CD14-positive monocyte (primary cell): ENCODE measurements around the gene ANK2. TPM values are rescaled to one million over a fixed set of nuclear protein-coding genes. Genes with fewer than 3 reads are reported as not detected.

Source experiments
- DNase-seq, 3 donors: peaks; one replicate each; pipeline ENCODE4 v3.0.0-alpha.2; 2011 to 2022
- H2AFZ ChIP-seq: 2 replicates; pipeline ENCODE4 v1.6.0; 2012; ENCODE audit warnings: mild to moderate bottlenecking, low read depth, low read length, inconsistent platforms; ENCODE audit not compliant: insufficient read depth, poor library complexity, severe bottlenecking
- H3K27ac ChIP-seq, 2 donors: 1 replicate in 1 of 2; 2 replicates in 1 of 2; pipeline ENCODE4 v1.5.1; 2012 to 2013; ENCODE audit warnings: low read length in 2 of 2, control low read depth in 1 of 2, inconsistent platforms in 1 of 2, low read depth in 1 of 2, mild to moderate bottlenecking in 1 of 2
- H3K27me3 ChIP-seq, 2 donors: one replicate each; pipeline versions ENCODE4 v1.6.0 to v1.6.1; 2011 to 2013; ENCODE audit warnings: low read length in 2 of 2; ENCODE audit not compliant: control insufficient read depth in 2 of 2, insufficient read depth in 2 of 2
- H3K36me3 ChIP-seq, 2 donors: replicated peaks in 1 of 2; 1 replicate in 1 of 2; 2 replicates in 1 of 2; pipeline versions ENCODE4 v1.5.1 to v1.6.1; 2012 to 2013; ENCODE audit warnings: low read length in 2 of 2, control low read depth in 1 of 2, inconsistent platforms in 1 of 2, mild to moderate bottlenecking in 1 of 2; ENCODE audit not compliant: insufficient read depth in 2 of 2, control insufficient read depth in 1 of 2
- H3K4me1 ChIP-seq, 2 donors: 1 replicate in 1 of 2; 2 replicates in 1 of 2; pipeline versions ENCODE4 v1.5.1 to v1.6.1; 2012 to 2013; ENCODE audit warnings: low read length in 2 of 2, control low read depth in 1 of 2, inconsistent platforms in 1 of 2, mild to moderate bottlenecking in 1 of 2, moderate library complexity in 1 of 2; ENCODE audit not compliant: insufficient read depth in 2 of 2, control insufficient read depth in 1 of 2
- H3K4me2 ChIP-seq: replicated peaks from 2 replicates; pipeline ENCODE3; 2012; ENCODE audit warnings: low read length, moderate library complexity, mild to moderate bottlenecking; ENCODE audit not compliant: poor library complexity, severe bottlenecking; ENCODE audit errors: extremely low read depth
- H3K4me3 ChIP-seq, 3 experiments: fragments of 200-600 bp in 1 of 3; sonication (generic) in 1 of 3; replicated peaks in 1 of 3; 1 replicate in 2 of 3; 2 replicates in 1 of 3; pipeline ENCODE4 v1.5.1; 2011 to 2013; ENCODE audit warnings: low read length in 3 of 3, mild to moderate bottlenecking in 3 of 3, control low read depth in 2 of 3, low read depth in 2 of 3, inconsistent platforms in 1 of 3, moderate library complexity in 1 of 3
- H3K79me2 ChIP-seq: 2 replicates; pipeline ENCODE4 v1.6.0; 2012; ENCODE audit warnings: mild to moderate bottlenecking, control low read depth, inconsistent platforms, low read length, moderate library complexity; ENCODE audit not compliant: insufficient read depth
- H3K9ac ChIP-seq: 2 replicates; pipeline ENCODE4 v1.6.0; 2017; ENCODE audit warnings: low read length, mild to moderate bottlenecking; ENCODE audit not compliant: insufficient read depth, poor library complexity, severe bottlenecking
- H3K9me3 ChIP-seq, 2 donors: replicated peaks in 1 of 2; 1 replicate in 1 of 2; 2 replicates in 1 of 2; pipeline versions ENCODE4 v1.5.1 to v1.6.1; 2012 to 2013; ENCODE audit warnings: low read length in 2 of 2, control low read depth in 1 of 2; ENCODE audit not compliant: control insufficient read depth in 1 of 2, insufficient read depth in 1 of 2
- H4K20me1 ChIP-seq: 2 replicates; pipeline ENCODE4 v1.6.0; 2012; ENCODE audit warnings: mild to moderate bottlenecking, low read length, control low read depth, moderate library complexity; ENCODE audit not compliant: insufficient read depth
- H3K27ac Mint-ChIP-seq, 7 donors: one replicate each; pipeline ENCODE4 v1.8.0; 2020; ENCODE audit warnings: mild to moderate bottlenecking in 7 of 7, mixed read lengths in 7 of 7, moderate library complexity in 6 of 7, inconsistent platforms in 2 of 7
- H3K27me3 Mint-ChIP-seq, 3 donors: one replicate each; pipeline ENCODE4 v1.8.0; 2021 to 2022; ENCODE audit warnings: low read depth in 3 of 3, mild to moderate bottlenecking in 3 of 3, mixed read lengths in 3 of 3, moderate library complexity in 3 of 3, inconsistent platforms in 1 of 3
- H3K36me3 Mint-ChIP-seq, 2 donors: one replicate each; pipeline ENCODE4 v1.8.0; 2020; ENCODE audit warnings: mixed read lengths in 2 of 2, inconsistent platforms in 1 of 2, mild to moderate bottlenecking in 1 of 2
- H3K4me1 Mint-ChIP-seq: one replicate; pipeline ENCODE4 v1.8.0; 2020; ENCODE audit warnings: mild to moderate bottlenecking, mixed read lengths
- H3K4me3 Mint-ChIP-seq, 2 donors: one replicate each; pipeline ENCODE4 v1.8.0; 2020; ENCODE audit warnings: mild to moderate bottlenecking in 2 of 2, mixed read lengths in 2 of 2, moderate library complexity in 1 of 2
- H3K9me3 Mint-ChIP-seq, 7 donors: one replicate each; pipeline ENCODE4 v1.8.0; 2020 to 2022; ENCODE audit warnings: mixed read lengths in 7 of 7, mild to moderate bottlenecking in 6 of 7, moderate library complexity in 6 of 7, inconsistent platforms in 2 of 7
- CTCF ChIP-seq: fragments of 200-600 bp; IDR thresholded peaks from one replicate; pipeline ENCODE4 v1.8.0; 2022; ENCODE audit warnings: antibody characterized with exemption, mild to moderate bottlenecking
- WGBS: methylation state at CpG from one replicate; pipeline ENCODE4 v1.1.5; 2013; ENCODE audit warnings: missing lambda C conversion rate; ENCODE audit not compliant: insufficient coverage; 5-methylcytosine and 5-hydroxymethylcytosine counted together
- intact Hi-C, 2 donors: fragments of 100-400 bp; cut with micrococcal nuclease; formaldehyde crosslinking; loops; one replicate each; pipeline versions ENCODE4 v1.15.0 to v1.15.1; 2023
- polyA plus RNA-seq, 3 donors: library from polyadenylated mRNA; depleted of rRNA in 1 of 3; unstranded in 2 of 3; stranded (reverse) in 1 of 3; fragments of 300-500 nt in 2 of 3; fragments of >200 nt in 1 of 3; fragmentation: Illumina TruSeq in 2 of 3; gene quantifications; 1 replicate in 2 of 3; 2 replicates in 1 of 3; pipeline ENCODE4 v1.2.3, GENCODE V29; 2012 to 2021

The ANK2 gene
- polyA plus RNA-seq, 3 donors = not detected

- DNase-seq = no peak
- H3K27ac ChIP-seq = no peak overlapping the region
These were observed 11.4 kb downstream of the ANK2 start for GRCh38 chr4:113060853-113061252.

GRCh38 chr4:113064244-113064643, 14.8 kb downstream of the ANK2 start:
- Histone ChIP-seq H3K4me2 (no peak overlapping the region), H3K36me3 (no peaks in the 10 kb centered on the region), H3K27ac (no peak overlapping the region)

More at GRCh38 chr4:113060853-113061252, 11.4 kb downstream of the ANK2 start:
- no peaks in the 10 kb centered on the region for H3K9me3 Mint-ChIP-seq
- H3K36me3 ChIP-seq = no peaks in the 10 kb centered on the region
- H3K27ac Mint-ChIP-seq = no peak overlapping the region
- H3K4me3 Mint-ChIP-seq = no peak overlapping the region
- peaks cover 1 to 3% (median 2%) of the 10 kb centered on the region in 3 donors for H3K27me3 Mint-ChIP-seq
- H2AFZ ChIP-seq = no peak overlapping the region
- H3K4me1 ChIP-seq = no peaks in the 10 kb centered on the region
- no peaks in the 10 kb centered on the region for H3K4me1 Mint-ChIP-seq
- no peaks in the 10 kb centered on the region for H3K79me2 ChIP-seq
- no peak for TF ChIP-seq CTCF
- H3K4me3 ChIP-seq = no peak overlapping the region
- intact Hi-C loops = no loop called here
- H3K27me3 ChIP-seq = no peaks in the 10 kb centered on the region
- H3K9ac ChIP-seq = no peak overlapping the region
- H4K20me1 ChIP-seq = no peaks in the 10 kb centered on the region
- no peaks in the 10 kb centered on the region for H3K36me3 Mint-ChIP-seq
- no peak overlapping the region for H3K4me2 ChIP-seq
- H3K9me3 ChIP-seq = no peaks in the 10 kb centered on the region

More at GRCh38 chr4:113064244-113064643, 14.8 kb downstream of the ANK2 start:
- Mint-ChIP-seq H3K36me3 (no peaks in the 10 kb centered on the region), H3K4me3 (no peak overlapping the region), H3K27me3 (peaks cover 1 to 4% (median 2%) of the 10 kb centered on the region in 3 donors), H3K4me1 (no peaks in the 10 kb centered on the region), H3K9me3 (peaks cover 0 to 3% (median 0%) of the 10 kb centered on the region in 7 donors), H3K27ac (no peak overlapping the region)
- no CpG with 5 or more reads among the region's 5 CpGs for WGBS
- H3K9me3 ChIP-seq = no peaks in the 10 kb centered on the region
- H3K4me1 ChIP-seq = no peaks in the 10 kb centered on the region
- H3K9ac ChIP-seq = no peak overlapping the region
- no peaks in the 10 kb centered on the region for H3K79me2 ChIP-seq
- no peak for TF ChIP-seq CTCF
- DNase-seq = no peak
- H4K20me1 ChIP-seq = no peaks in the 10 kb centered on the region
- H3K4me3 ChIP-seq = no peak overlapping the region
- intact Hi-C loops = no loop called here
- H2AFZ ChIP-seq = no peak overlapping the region
- H3K27me3 ChIP-seq = no peaks in the 10 kb centered on the region
